ENCODE measurements around the gene ADH1B.

DNA sequence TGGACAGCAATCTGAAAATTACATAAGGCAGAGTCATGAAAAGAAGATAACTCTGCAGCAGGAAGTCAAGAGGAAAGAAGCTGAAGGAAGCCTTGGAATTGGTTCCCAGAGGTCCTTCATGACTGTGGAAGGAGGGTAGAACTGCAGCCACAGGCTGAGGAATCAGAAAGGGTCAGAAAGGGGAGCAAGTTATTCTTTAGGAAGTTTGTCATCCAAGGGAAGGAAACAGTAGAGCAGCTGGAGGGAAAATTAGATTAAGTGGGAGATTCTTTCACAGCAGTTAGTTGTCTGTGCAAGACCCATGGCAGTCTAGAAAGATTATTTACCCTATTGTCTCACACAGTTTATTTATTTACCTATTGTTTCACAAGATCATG lies 40.7 kb upstream of the ADH1B start:
- TF ChIP-seq, protein P1, sequence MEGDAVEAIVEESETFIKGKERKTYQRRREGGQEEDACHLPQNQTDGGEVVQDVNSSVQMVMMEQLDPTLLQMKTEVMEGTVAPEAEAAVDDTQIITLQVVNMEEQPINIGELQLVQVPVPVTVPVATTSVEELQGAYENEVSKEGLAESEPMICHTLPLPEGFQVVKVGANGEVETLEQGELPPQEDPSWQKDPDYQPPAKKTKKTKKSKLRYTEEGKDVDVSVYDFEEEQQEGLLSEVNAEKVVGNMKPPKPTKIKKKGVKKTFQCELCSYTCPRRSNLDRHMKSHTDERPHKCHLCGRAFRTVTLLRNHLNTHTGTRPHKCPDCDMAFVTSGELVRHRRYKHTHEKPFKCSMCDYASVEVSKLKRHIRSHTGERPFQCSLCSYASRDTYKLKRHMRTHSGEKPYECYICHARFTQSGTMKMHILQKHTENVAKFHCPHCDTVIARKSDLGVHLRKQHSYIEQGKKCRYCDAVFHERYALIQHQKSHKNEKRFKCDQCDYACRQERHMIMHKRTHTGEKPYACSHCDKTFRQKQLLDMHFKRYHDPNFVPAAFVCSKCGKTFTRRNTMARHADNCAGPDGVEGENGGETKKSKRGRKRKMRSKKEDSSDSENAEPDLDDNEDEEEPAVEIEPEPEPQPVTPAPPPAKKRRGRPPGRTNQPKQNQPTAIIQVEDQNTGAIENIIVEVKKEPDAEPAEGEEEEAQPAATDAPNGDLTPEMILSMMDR (conservative IDR thresholded peaks at IDR 0.05; ENCODE audit: low read length): no peak
- TF ChIP-seq EZH2phosphoT487 (IDR thresholded peaks at IDR 0.05; ENCODE audit: borderline replicate concordance): no peak

All from Loucy (cell line).